HG03025 (cell line): ENCODE results near the gene GNAT1.

Source experiments
- ATAC-seq: cut with Tn5 transposase; IDR thresholded peaks from one replicate; pipeline ENCODE4 v1.9.1; 2021; ENCODE audit warnings: mild to moderate bottlenecking, moderate library complexity; ENCODE audit not compliant: unreplicated experiment, low FRiP score

GNAT1 gene

GRCh38 chr3:50190936-50191660, at the start of gene GNAT1:
Gene GNAT1, plus strand, starts transcription at chr3:50191610. Its CDS starts 116 bp downstream, at chr3:50191726.
- no peak for ATAC-seq

- no peak for ATAC-seq
Observed at GRCh38 chr3:50146316-50146901, 45.0 kb upstream of the GNAT1 start.

GRCh38 chr3:50147016-50147415, 44.4 kb upstream of the GNAT1 start:
- ATAC-seq, result no peak

- ATAC-seq, result no peak
Observed at GRCh38 chr3:50147447-50147846, 44.0 kb upstream of the GNAT1 start.

- ATAC-seq, result no peak
Observed at GRCh38 chr3:50147861-50148260, 43.5 kb upstream of the GNAT1 start.

GRCh38 chr3:50150404-50150750, 41.0 kb upstream of the GNAT1 start:
- no peak for ATAC-seq

- no peak for ATAC-seq
Observed at GRCh38 chr3:50150863-50151686, 40.3 kb upstream of the GNAT1 start.

- ATAC-seq, result no peak
Observed at GRCh38 chr3:50151728-50152127, 39.7 kb upstream of the GNAT1 start.

GRCh38 chr3:50153782-50154475, 37.5 kb upstream of the GNAT1 start:
- no peak for ATAC-seq

- peak; percentile 11 for ATAC-seq
Observed at GRCh38 chr3:50154476-50154839, 37.0 kb upstream of the GNAT1 start.

GRCh38 chr3:50154840-50155490, 36.4 kb upstream of the GNAT1 start, which contains the start of gene SEMA3F:
Gene SEMA3F, plus strand, starts transcription at chr3:50155324. Its CDS starts 4,299 bp downstream, at chr3:50159623.
- peak; percentile 52 for ATAC-seq

- no peak for ATAC-seq
Observed at GRCh38 chr3:50155491-50155878, 35.9 kb upstream of the GNAT1 start.

GRCh38 chr3:50155891-50156290, 35.5 kb upstream of the GNAT1 start:
- no peak for ATAC-seq

GRCh38 chr3:50156549-50157493, 34.6 kb upstream of the GNAT1 start:
- no peak for ATAC-seq

GRCh38 chr3:50157827-50158529, 33.4 kb upstream of the GNAT1 start:
- ATAC-seq, result no peak

- no peak for ATAC-seq
Observed at GRCh38 chr3:50158530-50159146, 32.8 kb upstream of the GNAT1 start.

GRCh38 chr3:50160561-50160983, 30.8 kb upstream of the GNAT1 start:
- no peak for ATAC-seq

GRCh38 chr3:50161320-50161719, 30.1 kb upstream of the GNAT1 start:
- ATAC-seq, result no peak
